Nephron (organoid): Measurements from ENCODE around the gene GABARAP.
"Not testable (repeated sequence)": the region's sequence is repeated elsewhere in the genome, so short reads cannot be mapped to it uniquely, and the experiment has no call there.

Experiments used
- H3K27ac Mint-ChIP-seq, 3 experiments: 2 replicates each; pipeline ENCODE4 v1.8.0; 2020; ENCODE audit warnings: mixed read lengths in 3 of 3, mild to moderate bottlenecking in 2 of 3, moderate library complexity in 1 of 3
- H3K27me3 Mint-ChIP-seq: 2 replicates; pipeline ENCODE4 v1.8.0; 2021; ENCODE audit warnings: low read depth, mild to moderate bottlenecking, moderate library complexity, mixed read lengths
- H3K36me3 Mint-ChIP-seq: 2 replicates; pipeline ENCODE4 v1.8.0; 2020; ENCODE audit warnings: low read depth, mixed read lengths
- H3K4me1 Mint-ChIP-seq: 2 replicates; pipeline ENCODE4 v1.8.0; 2020; ENCODE audit warnings: mixed read lengths
- H3K4me3 Mint-ChIP-seq, 3 experiments: 2 replicates each; pipeline ENCODE4 v1.8.0; 2020; ENCODE audit warnings: mild to moderate bottlenecking in 3 of 3, mixed read lengths in 3 of 3, moderate library complexity in 2 of 3
- H3K9me3 Mint-ChIP-seq: 2 replicates; pipeline ENCODE4 v1.8.0; 2020; ENCODE audit warnings: mixed read lengths
- TF ChIP-seq, protein P1 (sequence below), 3 experiments: fragments of 200-600 bp; sonication (generic); IDR thresholded peaks; one replicate each; pipeline ENCODE4 v1.5.0; 2021; ENCODE audit warnings: antibody characterized with exemption in 3 of 3; ENCODE audit not compliant: unreplicated experiment in 3 of 3

GABARAP gene

GRCh38 chr17:7246779-7247178 lies 4.5 kb upstream of the GABARAP start:
- Mint-ChIP-seq H3K27me3 (no peaks in the 10 kb centered on the region), H3K36me3 (peaks cover 39% of the 10 kb centered on the region), H3K4me3 (peak overlapping the region; percentile 6 to 65 (median 40)), H3K9me3 (no peaks in the 10 kb centered on the region), H3K4me1 (peaks cover 41% of the 10 kb centered on the region), H3K27ac (peak overlapping the region in 2 of 3 experiments; percentile 12 to 64)
- TF ChIP-seq, protein P1, sequence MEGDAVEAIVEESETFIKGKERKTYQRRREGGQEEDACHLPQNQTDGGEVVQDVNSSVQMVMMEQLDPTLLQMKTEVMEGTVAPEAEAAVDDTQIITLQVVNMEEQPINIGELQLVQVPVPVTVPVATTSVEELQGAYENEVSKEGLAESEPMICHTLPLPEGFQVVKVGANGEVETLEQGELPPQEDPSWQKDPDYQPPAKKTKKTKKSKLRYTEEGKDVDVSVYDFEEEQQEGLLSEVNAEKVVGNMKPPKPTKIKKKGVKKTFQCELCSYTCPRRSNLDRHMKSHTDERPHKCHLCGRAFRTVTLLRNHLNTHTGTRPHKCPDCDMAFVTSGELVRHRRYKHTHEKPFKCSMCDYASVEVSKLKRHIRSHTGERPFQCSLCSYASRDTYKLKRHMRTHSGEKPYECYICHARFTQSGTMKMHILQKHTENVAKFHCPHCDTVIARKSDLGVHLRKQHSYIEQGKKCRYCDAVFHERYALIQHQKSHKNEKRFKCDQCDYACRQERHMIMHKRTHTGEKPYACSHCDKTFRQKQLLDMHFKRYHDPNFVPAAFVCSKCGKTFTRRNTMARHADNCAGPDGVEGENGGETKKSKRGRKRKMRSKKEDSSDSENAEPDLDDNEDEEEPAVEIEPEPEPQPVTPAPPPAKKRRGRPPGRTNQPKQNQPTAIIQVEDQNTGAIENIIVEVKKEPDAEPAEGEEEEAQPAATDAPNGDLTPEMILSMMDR (IDR thresholded peaks at IDR 0.05; ENCODE audit: unreplicated experiment in 3 of 3): no peak

DNA sequence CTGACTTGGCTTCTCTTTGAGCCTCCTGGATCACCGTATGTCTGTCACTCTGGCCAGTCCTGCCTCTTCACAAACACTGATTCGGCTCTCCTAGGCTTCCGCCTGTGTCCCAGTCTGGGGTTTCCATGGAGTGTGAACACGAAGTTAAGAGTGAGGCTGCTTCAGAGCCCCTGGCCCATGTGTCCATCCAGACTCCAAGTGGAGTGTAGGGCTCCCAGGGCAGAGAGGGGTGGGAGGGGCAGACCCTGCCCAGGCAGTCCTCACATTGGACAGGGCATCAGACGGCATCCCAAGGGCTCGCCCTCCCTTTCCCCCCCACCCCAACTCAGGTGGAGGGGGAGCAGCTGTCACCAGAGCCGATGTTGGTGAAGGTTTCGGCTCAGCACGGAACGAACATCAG lies 1.6 kb upstream of the GABARAP start:
- H3K27ac Mint-ChIP-seq: peak overlapping the region; percentile 99
- peak overlapping the region; percentile 96 to 100 (median 96) for H3K4me3 Mint-ChIP-seq
- H3K9me3 Mint-ChIP-seq, H3K27me3 Mint-ChIP-seq: not testable (repeated sequence)
- H3K36me3 Mint-ChIP-seq: peaks cover 59% of the 10 kb centered on the region
- H3K4me1 Mint-ChIP-seq: peaks cover 42% of the 10 kb centered on the region

GRCh38 chr17:7243453-7243729 lies 1.1 kb upstream of the GABARAP start:
- Mint-ChIP-seq H3K4me3 (peak overlapping the region; percentile 96 to 100 (median 96)), H3K36me3 (peaks cover 55% of the 10 kb centered on the region), H3K4me1 (peaks cover 38% of the 10 kb centered on the region), H3K27ac (peak overlapping the region; percentile 99), H3K27me3 (no peaks in the 10 kb centered on the region), H3K9me3 (no peaks in the 10 kb centered on the region)
- TF ChIP-seq, protein P1 (IDR thresholded peaks at IDR 0.05; ENCODE audit: unreplicated experiment in 3 of 3): no peak

DNA sequence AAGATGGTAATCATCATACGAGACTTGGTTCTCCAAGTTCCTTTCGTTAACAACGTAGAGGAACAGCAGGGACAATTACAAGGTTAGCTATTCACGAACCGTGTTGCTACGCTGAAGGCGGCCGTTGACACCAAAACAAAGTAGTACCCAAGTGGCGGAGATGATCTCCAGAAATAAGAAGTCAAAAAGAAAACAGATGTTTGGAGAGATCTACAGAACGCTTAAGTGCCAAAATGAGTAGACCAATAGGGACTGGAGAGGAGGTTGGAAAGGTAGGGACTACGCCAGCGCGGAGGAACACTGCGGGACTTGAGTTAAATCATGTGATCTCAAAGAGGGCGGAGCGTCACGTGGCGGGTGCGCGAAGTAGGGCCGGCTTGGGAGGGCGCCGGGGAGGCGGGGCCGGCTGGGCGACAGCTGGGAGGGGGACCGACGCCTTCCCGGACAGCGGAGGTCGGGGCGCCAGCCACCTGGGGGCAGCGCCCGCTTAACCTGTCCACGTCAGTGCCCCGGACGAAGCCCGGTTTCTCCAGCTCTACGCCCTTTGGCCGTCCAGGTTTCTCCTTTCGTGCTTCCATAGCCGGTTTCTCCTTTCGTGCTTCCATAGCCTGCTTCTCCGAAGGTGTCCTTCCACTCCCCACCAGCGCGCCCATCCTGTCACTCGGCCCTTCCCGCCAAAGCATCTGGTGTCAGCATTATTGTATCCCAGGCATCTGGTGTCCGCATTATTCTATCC lies 636 bp upstream of the GABARAP start:
- H3K36me3 Mint-ChIP-seq: peaks cover 55% of the 10 kb centered on the region
- no peaks in the 10 kb centered on the region for H3K27me3 Mint-ChIP-seq
- H3K9me3 Mint-ChIP-seq: no peaks in the 10 kb centered on the region
- peaks cover 37% of the 10 kb centered on the region for H3K4me1 Mint-ChIP-seq
- TF ChIP-seq, protein P1 (IDR thresholded peaks at IDR 0.05; ENCODE audit: unreplicated experiment in 3 of 3): no peak
- peak overlapping the region; percentile 96 to 100 (median 96) for H3K4me3 Mint-ChIP-seq
- peak overlapping the region; percentile 99 for H3K27ac Mint-ChIP-seq

DNA sequence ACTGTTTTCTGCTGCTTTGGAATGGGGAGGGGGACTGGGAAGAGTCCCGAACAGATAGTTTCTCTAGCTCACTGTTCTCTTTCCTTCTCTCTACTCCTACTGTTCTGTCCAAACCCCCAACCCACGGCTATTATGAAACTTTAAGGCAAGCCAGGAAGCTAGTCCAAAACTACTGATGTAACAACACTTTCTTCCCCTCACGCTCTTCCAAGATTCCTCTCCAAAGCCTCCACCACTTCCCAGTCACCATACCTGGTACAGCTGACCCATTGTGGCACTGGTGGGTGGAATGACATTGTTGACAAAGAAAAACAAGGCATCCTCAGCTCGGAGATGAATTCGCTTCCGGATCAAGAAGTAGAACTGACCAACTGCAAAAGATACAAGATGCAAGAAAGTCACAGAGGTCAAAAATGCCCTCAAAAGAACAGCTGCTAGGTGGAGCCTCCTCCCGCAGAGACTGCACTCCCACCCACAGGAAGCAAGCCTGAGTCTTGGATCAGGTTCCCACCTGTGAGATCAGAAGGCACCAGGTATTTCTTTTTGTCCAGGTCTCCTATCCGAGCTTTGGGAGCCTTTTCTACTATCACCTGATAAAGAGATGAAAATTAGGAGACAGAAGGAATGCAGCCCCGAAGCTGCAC lies 1.0 kb downstream of the GABARAP start:
- H3K27ac Mint-ChIP-seq: peak overlapping the region; percentile 99
- H3K4me3 Mint-ChIP-seq: peak overlapping the region; percentile 96 to 100 (median 96)
- H3K36me3 Mint-ChIP-seq: peaks cover 54% of the 10 kb centered on the region
- peaks cover 46% of the 10 kb centered on the region for H3K4me1 Mint-ChIP-seq
- no peaks in the 10 kb centered on the region for H3K27me3 Mint-ChIP-seq
- TF ChIP-seq, protein P1 (IDR thresholded peaks at IDR 0.05; ENCODE audit: unreplicated experiment in 3 of 3): no peak
- H3K9me3 Mint-ChIP-seq: no peaks in the 10 kb centered on the region

DNA sequence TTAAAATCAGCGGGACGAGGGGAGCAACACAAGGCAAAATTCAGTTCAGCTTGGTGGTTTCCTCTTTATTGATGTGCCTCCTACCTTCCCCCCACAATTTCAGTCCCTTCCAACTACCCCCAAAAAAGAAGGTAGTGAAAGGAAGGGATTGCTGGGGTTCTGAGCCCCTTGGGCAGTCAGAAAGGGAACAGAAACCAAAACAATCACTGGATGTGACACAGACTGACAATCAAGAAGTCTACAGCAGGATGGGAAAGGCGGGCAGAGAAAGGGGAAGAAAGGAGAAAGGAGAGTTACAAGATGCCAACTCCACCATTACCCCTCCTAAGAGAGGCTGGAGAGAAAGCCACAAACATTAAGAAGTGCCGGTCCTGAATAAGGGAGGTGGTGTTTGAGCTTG lies 1.9 kb downstream of the GABARAP start:
- Mint-ChIP-seq H3K9me3 (no peaks in the 10 kb centered on the region), H3K27ac (peak overlapping the region; percentile 99), H3K4me1 (peaks cover 46% of the 10 kb centered on the region), H3K4me3 (peak overlapping the region; percentile 96 to 100 (median 96)), H3K36me3 (peaks cover 57% of the 10 kb centered on the region), H3K27me3 (no peaks in the 10 kb centered on the region)
- TF ChIP-seq, protein P1 (IDR thresholded peaks at IDR 0.05; ENCODE audit: unreplicated experiment in 3 of 3): no peak
